Measurements from ENCODE around the gene TENM3.

- TF ChIP-seq GATA2 (IDR thresholded peaks at IDR 0.05; ENCODE audit: low read depth, low read length) (no peak), GATA3 (IDR thresholded peaks at IDR 0.05; ENCODE audit: low read depth, low read length) (no peak)
Measured at GRCh38 chr4:182415116-182415515, 171.9 kb downstream of the TENM3 start.

Measured in SH-SY5Y (cell line).